ENCODE results near the gene RINL. TPM values are rescaled to one million over a fixed set of nuclear protein-coding genes. Genes with fewer than 3 reads are reported as not detected.
"Not testable (repeated sequence)": the region's sequence is repeated elsewhere in the genome, so short reads cannot be mapped to it uniquely, and the experiment has no call there.

RINL gene
- total and polyA plus RNA-seq, 8 donors, result 6.5 to 26.2 (median 10.6) TPM

DNA sequence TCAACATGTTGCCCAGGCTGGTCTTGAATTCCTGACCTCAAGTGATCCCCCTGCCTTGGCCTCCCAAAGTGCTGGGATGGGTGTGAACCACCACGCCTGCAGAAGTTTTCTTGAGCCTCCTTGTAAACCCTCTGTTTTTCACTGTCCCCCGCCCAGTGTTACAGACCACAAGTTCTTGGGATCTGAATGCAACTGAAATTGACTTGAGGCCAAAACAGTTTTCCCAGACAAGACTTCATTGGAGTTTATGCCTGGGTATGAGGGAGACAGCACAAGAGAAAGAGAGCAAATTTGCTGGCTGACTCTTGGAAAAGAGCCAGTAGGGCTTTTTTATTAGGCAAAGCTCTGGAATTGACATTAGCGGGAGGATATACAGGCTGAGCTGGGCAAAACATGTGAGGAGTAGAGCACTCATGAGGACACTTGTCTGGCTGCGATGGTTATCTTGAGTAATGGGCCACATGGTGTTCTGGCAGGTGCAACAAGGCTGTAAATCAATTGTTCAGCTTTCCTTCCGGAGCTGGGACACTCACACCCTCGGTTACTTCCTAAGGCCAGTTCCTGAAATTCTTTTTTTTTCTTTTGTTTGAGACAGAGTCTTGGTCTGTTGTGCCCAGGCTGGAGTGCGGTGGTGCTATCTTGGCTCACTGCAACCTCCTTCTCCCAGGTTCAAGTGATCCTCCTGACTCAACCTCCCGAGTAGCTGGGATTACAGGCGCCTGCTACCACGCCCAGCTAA lies 15.6 kb downstream of the RINL start:
- peaks cover 4 to 19% (median 11%) of the 10 kb centered on the region in 3 donors for H3K4me1 ChIP-seq
- intact Hi-C loops (cut with DNase I), result no loop called here
- peak overlapping the region; percentile 2 to 82 (median 68) for H3K27ac ChIP-seq
- FAIRE-seq (no peak), ATAC-seq (peak; percentile 77 to 89 (median 88)), DNase-seq (peak in 2 of 6 donors; percentile 64 to 69)
- H3K36me3 ChIP-seq, result no peaks in the 10 kb centered on the region
- 39 to 41% methylated on average over 10 of the region's 10 CpGs for WGBS, 2 donors
- no peaks in the 10 kb centered on the region for H3K9me3 ChIP-seq
- TF ChIP-seq, protein P1, sequence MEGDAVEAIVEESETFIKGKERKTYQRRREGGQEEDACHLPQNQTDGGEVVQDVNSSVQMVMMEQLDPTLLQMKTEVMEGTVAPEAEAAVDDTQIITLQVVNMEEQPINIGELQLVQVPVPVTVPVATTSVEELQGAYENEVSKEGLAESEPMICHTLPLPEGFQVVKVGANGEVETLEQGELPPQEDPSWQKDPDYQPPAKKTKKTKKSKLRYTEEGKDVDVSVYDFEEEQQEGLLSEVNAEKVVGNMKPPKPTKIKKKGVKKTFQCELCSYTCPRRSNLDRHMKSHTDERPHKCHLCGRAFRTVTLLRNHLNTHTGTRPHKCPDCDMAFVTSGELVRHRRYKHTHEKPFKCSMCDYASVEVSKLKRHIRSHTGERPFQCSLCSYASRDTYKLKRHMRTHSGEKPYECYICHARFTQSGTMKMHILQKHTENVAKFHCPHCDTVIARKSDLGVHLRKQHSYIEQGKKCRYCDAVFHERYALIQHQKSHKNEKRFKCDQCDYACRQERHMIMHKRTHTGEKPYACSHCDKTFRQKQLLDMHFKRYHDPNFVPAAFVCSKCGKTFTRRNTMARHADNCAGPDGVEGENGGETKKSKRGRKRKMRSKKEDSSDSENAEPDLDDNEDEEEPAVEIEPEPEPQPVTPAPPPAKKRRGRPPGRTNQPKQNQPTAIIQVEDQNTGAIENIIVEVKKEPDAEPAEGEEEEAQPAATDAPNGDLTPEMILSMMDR (IDR thresholded peaks at IDR 0.05), result no peak
- no peaks in the 10 kb centered on the region for H3K27me3 ChIP-seq
- H3K4me3 ChIP-seq, result no peak overlapping the region

DNA sequence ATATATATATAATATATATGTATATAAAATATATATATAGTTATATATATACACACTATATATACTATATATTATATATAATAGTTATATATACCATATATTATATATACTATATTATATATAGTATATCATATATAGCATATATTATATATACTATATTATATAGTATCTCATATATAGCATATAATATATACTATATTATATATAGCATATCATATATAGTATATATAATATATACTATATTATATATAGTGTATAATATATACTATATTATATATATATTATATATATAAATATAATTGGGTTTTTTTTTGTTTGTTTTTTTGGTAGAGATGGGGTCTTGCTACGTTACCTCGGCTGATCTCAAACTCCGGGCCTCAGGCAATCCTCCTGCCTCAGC lies 16.7 kb downstream of the RINL start:
- Histone ChIP-seq H3K9me3 (no peaks in the 10 kb centered on the region), H3K4me1 (peaks cover 4 to 19% (median 11%) of the 10 kb centered on the region in 3 donors), H3K36me3 (no peaks in the 10 kb centered on the region), H3K27ac (no peak overlapping the region), H3K4me3 (no peak overlapping the region), H3K27me3 (no peaks in the 10 kb centered on the region)
- TF ChIP-seq, protein P1 (IDR thresholded peaks at IDR 0.05), result no peak
- no peak for DNase-seq
- peak; percentile 83 for FAIRE-seq
- intact Hi-C loops (cut with DNase I), result no loop called here
- ATAC-seq, result no peak
- WGBS, 2 donors, result 95 to 100% methylated on average over 3 of the region's 3 CpGs

DNA sequence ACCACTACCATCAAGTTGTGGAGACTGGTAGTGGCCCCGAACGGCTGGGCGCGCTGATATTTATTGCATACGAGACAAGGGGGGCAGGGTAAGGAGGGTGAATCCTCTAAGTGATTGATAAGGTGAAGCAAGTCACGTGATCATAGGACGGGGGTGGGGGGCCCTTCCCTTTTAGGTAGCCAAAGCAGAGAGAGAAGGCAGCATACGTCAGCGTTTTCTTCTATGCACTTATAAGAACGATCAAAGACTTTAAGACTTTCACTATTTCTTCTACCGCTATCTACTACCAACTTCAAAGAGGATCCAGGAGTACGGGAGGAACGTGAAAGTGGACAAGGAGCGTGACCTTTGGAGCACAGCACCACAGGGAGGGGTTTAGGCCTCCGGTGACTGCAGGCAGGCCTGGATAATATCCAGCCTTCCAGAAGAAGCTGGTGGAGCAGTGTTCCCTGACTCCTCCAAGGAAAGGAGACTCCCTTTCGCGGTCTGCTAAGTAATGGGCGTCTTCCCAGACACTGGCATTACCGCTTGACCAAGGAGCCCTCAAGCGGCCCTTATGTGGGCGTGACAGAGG lies 18.4 kb downstream of the RINL start:
- H3K36me3 ChIP-seq; H3K27ac ChIP-seq; DNase-seq; H3K4me3 ChIP-seq; H3K27me3 ChIP-seq; intact Hi-C loops (cut with DNase I); H3K9me3 ChIP-seq; ATAC-seq; FAIRE-seq: not testable (repeated sequence)
- H3K4me1 ChIP-seq, result peaks cover 4 to 19% (median 8%) of the 10 kb centered on the region in 3 donors
- 72 to 76% methylated on average over 20 to 21 of the region's 21 CpGs for WGBS, 2 donors

DNA sequence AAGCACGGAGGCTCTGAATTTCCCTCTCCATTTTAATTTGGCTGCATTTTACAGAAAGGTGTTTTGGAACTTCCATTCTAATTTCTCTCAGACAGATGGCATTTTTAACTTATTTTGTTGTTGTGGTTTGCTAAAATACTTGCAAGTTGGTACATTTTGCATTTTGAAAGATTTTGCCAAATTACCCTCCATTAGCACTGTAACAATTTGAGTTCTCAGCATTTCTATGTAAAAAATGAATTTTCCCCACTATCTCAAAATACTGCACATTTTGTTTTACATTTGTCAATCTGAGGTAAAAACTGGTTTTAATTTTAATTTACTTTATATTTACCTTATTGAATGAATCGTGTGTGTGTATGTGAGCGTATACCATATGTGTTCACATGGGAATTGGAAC lies 21.3 kb downstream of the RINL start:
- no peaks in the 10 kb centered on the region for H3K9me3 ChIP-seq
- no peaks in the 10 kb centered on the region for H3K27me3 ChIP-seq
- TF ChIP-seq, protein P1 (IDR thresholded peaks at IDR 0.05), result no peak
- no peak overlapping the region for H3K4me3 ChIP-seq
- FAIRE-seq (no peak), DNase-seq (no peak), ATAC-seq (no peak)
- H3K36me3 ChIP-seq, result no peaks in the 10 kb centered on the region
- peaks cover 0 to 3% (median 0%) of the 10 kb centered on the region in 3 donors for H3K4me1 ChIP-seq
- peak overlapping the region in 1 of 4 donors; percentile 50 for H3K27ac ChIP-seq
- intact Hi-C loops (cut with DNase I), result no loop called here
- WGBS, 2 donors, result 85 to 88% methylated on average over 3 of the region's 3 CpGs

DNA sequence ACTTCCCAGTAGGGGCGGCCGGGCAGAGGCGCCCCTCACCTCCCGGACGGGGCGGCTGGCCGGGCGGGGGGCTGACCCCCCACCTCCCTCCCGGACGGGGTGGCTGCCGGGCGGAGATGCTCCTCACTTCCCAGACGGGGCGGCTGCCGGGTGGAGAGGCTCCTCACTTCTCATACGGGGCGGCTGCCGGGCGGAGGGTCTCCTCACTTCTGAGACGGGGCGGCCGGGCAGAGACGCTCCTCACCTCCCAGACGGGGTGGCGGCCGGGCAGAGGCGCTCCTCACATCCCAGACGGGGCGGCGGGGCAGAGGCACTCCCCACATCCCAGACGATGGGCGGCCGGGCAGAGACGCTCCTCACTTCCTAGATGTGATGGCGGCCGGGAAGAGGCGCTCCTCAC lies 22.3 kb downstream of the RINL start:
- intact Hi-C loops (cut with DNase I); FAIRE-seq; ATAC-seq; H3K9me3 ChIP-seq; H3K36me3 ChIP-seq; H3K27ac ChIP-seq; H3K27me3 ChIP-seq; H3K4me3 ChIP-seq; H3K4me1 ChIP-seq: not testable (repeated sequence)
- peak in 2 of 6 donors; percentile 14 to 57 for DNase-seq
- WGBS, 2 donors, result 90 to 95% methylated on average over 18 to 30 of the region's 37 CpGs

DNA sequence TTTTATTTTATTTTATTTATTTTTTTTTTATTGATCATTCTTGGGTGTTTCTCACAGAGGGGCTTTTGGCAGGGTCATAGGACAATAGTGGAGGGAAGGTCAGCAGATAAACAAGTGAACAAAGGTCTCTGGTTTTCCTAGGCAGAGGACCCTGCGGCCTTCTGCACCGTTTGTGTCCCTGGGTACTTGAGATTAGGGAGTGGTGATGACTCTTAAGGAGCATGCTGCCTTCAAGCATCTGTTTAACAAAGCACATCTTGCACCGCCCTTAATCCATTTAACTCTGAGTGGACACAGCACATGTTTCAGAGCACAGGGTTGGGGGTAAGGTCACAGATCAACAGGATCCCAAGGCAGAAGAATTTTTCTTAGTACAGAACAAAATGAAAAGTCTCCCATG lies 23.1 kb downstream of the RINL start:
- H3K36me3 ChIP-seq; H3K4me3 ChIP-seq; H3K9me3 ChIP-seq; H3K27me3 ChIP-seq; ATAC-seq; H3K4me1 ChIP-seq; intact Hi-C loops (cut with DNase I); DNase-seq; FAIRE-seq; H3K27ac ChIP-seq: not testable (repeated sequence)
- WGBS, 2 donors, result 40 to 88% methylated on average over 2 to 3 of the region's 3 CpGs

Measured in pancreas (tissue), 10 donors.